Hepatocyte (in vitro differentiated cells): ENCODE measurements around the gene NCAPH2. TPM values are rescaled to one million over a fixed set of nuclear protein-coding genes. Genes with fewer than 3 reads are reported as not detected.

ENCODE experiments used
- DNase-seq: peaks from one replicate; pipeline ENCODE4 v3.0.0-alpha.2; 2016; ENCODE audit warnings: low spot score
- H2AFZ ChIP-seq: fragments of 200-600 bp; sonication (generic); 2 replicates; pipeline ENCODE4 v1.6.0; 2016; ENCODE audit warnings: antibody characterized with exemption, mild to moderate bottlenecking
- H3K27ac ChIP-seq: fragments of 200-600 bp; sonication (generic); 2 replicates; pipeline ENCODE4 v1.5.1; 2016; ENCODE audit warnings: mild to moderate bottlenecking
- H3K27me3 ChIP-seq: fragments of 200-600 bp; sonication (generic); 2 replicates; pipeline ENCODE4 v1.6.1; 2016
- H3K36me3 ChIP-seq: fragments of 200-600 bp; sonication (generic); replicated peaks from 2 replicates; pipeline ENCODE4 v1.5.1; 2016; ENCODE audit warnings: low read depth; ENCODE audit not compliant: insufficient read depth
- H3K4me1 ChIP-seq: fragments of 200-600 bp; sonication (generic); 2 replicates; pipeline ENCODE4 v1.5.1; 2016; ENCODE audit warnings: mild to moderate bottlenecking, moderate library complexity; ENCODE audit not compliant: insufficient read depth
- H3K4me2 ChIP-seq: fragments of 200-600 bp; sonication (generic); 2 replicates; pipeline ENCODE4 v1.6.0; 2016
- H3K4me3 ChIP-seq: fragments of 200-600 bp; sonication (generic); 2 replicates; pipeline ENCODE4 v1.5.1; 2016; ENCODE audit warnings: mild to moderate bottlenecking
- H3K79me2 ChIP-seq: fragments of 200-600 bp; sonication (generic); 2 replicates; pipeline ENCODE4 v1.6.0; 2017; ENCODE audit warnings: mild to moderate bottlenecking
- H3K9me2 ChIP-seq: fragments of 200-600 bp; sonication (generic); replicated peaks from 2 replicates; pipeline ENCODE4 v1.6.0; 2017; ENCODE audit warnings: mild to moderate bottlenecking; ENCODE audit not compliant: insufficient read depth
- H3K9me3 ChIP-seq: fragments of 200-600 bp; sonication (generic); 2 replicates; pipeline ENCODE4 v1.5.1; 2016; ENCODE audit warnings: low read depth, mild to moderate bottlenecking
- H4K20me1 ChIP-seq: fragments of 200-600 bp; sonication (generic); 2 replicates; pipeline ENCODE4 v1.6.0; 2016; ENCODE audit warnings: mild to moderate bottlenecking; ENCODE audit not compliant: insufficient read depth, poor library complexity, severe bottlenecking
- CTCF ChIP-seq: fragments of 200-600 bp; sonication (generic); IDR thresholded peaks from 2 replicates; pipeline ENCODE4 v1.5.1; 2016; ENCODE audit warnings: antibody characterized with exemption, mild to moderate bottlenecking; ENCODE audit not compliant: poor library complexity
- EZH2 ChIP-seq: fragments of 200-600 bp; sonication (generic); IDR thresholded peaks from 2 replicates; pipeline ENCODE4 v1.6.1; 2016; ENCODE audit warnings: antibody characterized with exemption, mild to moderate bottlenecking, borderline replicate concordance
- EZH2phosphoT487 ChIP-seq: fragments of 200-600 bp; sonication (generic); IDR thresholded peaks from one replicate; pipeline ENCODE4 v1.6.1; 2018; ENCODE audit warnings: antibody characterized with exemption, mild to moderate bottlenecking, low read depth, moderate library complexity; ENCODE audit not compliant: unreplicated experiment, severe bottlenecking
- WGBS: methylation state at CpG from one replicate; pipeline ENCODE4 v1.1.6; 2016; ENCODE audit warnings: low lambda C conversion rate; ENCODE audit errors: missing lambda C conversion rate; 5-methylcytosine and 5-hydroxymethylcytosine counted together
- polyA plus RNA-seq: library from polyadenylated mRNA; unstranded; fragments of >200 nt; fragmentation: Nextera tagmentation; extraction: Ambion mirVana; gene quantifications from 2 replicates; pipeline ENCODE4 v1.2.1, GENCODE V29; 2016
- total RNA-seq: library from RNA; depleted of rRNA; stranded (reverse); fragments of >200 nt; gene quantifications from 2 replicates; pipeline ENCODE4 v1.2.3, GENCODE V29; 2014

NCAPH2 gene
- total and polyA plus RNA-seq, 2 experiments from 2014 or later = 25.6 to 40.6 TPM

GRCh38 chr22:50483977-50484853 lies 23.8 kb upstream of the NCAPH2 start:
- H4K20me1 ChIP-seq = no peaks in the 10 kb centered on the region
- no peak overlapping the region for H3K4me3 ChIP-seq
- no peaks in the 10 kb centered on the region for H3K79me2 ChIP-seq
- H3K4me1 ChIP-seq = peaks cover 14% of the 10 kb centered on the region
- no peaks in the 10 kb centered on the region for H3K9me2 ChIP-seq
- peaks cover 26% of the 10 kb centered on the region for H3K27me3 ChIP-seq
- no peaks in the 10 kb centered on the region for H3K36me3 ChIP-seq
- TF ChIP-seq EZH2 (no peak), EZH2phosphoT487 (no peak), CTCF (no peak)
- H3K4me2 ChIP-seq = no peak overlapping the region
- no peak overlapping the region for H2AFZ ChIP-seq
- DNase-seq = peak; percentile 65
- peak overlapping the region; percentile 20 for H3K27ac ChIP-seq
- H3K9me3 ChIP-seq = no peaks in the 10 kb centered on the region
- 87% methylated on average over 26 of the region's 31 CpGs for WGBS

DNA sequence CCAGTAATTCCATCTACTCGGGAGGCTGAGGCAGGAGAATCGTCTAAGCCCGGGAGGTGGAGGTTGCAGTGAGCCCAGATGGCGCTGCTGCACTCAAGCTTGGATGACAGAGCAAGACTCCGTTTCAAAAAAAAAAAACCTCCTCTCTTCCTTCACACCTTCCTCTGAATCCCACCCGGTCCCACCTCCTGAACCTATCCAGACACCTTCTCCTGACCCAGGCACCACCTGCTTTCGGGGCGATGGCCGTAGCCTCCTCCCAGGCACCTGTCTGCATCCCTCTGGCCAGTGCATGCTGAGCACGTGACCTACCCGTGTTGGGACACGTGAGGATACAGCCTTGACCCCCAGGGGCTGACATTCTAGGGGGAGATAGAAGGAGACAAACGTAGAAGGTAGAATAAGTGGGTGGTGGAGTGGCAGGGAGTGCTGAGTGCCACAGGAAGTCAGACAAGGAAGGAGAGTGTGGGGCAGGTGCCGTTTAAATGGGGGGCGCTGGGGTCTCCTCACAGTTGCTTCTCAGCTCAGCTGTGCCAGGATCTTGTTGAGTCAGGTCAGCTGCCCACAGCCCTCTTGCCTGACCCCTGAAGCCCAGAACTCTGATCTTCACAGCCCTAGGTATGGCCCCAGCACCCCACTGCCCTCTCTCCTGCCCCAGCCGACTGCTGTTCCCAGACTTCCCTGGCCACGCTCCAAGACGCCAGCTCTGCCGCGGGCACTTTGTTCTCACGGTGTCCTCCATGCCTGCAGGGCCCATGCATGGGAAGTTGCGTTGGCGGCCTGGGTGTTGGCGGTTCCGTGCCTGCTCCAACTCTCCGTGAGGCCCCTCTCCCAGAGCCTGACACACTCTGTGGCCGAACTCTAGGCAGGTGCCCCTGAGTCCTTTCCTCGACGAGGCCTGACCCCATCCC lies 22.5 kb upstream of the NCAPH2 start:
- peaks cover 13% of the 10 kb centered on the region for H3K27me3 ChIP-seq
- no peaks in the 10 kb centered on the region for H3K36me3 ChIP-seq
- 78% methylated on average over 29 of the region's 29 CpGs for WGBS
- no peak overlapping the region for H3K4me3 ChIP-seq
- no peak overlapping the region for H2AFZ ChIP-seq
- no peak for DNase-seq
- no peaks in the 10 kb centered on the region for H3K9me3 ChIP-seq
- no peak for TF ChIP-seq EZH2
- TF ChIP-seq EZH2phosphoT487 = no peak
- TF ChIP-seq CTCF = no peak
- H3K4me1 ChIP-seq = peaks cover 14% of the 10 kb centered on the region
- no peaks in the 10 kb centered on the region for H4K20me1 ChIP-seq
- H3K4me2 ChIP-seq = no peak overlapping the region
- no peak overlapping the region for H3K27ac ChIP-seq
- no peaks in the 10 kb centered on the region for H3K9me2 ChIP-seq
- H3K79me2 ChIP-seq = no peaks in the 10 kb centered on the region

- no peaks in the 10 kb centered on the region for H4K20me1 ChIP-seq
- H3K27ac ChIP-seq = no peak within 1 kb of the TSS
- peaks cover 5% of the 10 kb centered on the region for H3K27me3 ChIP-seq
- peaks cover 13% of the 10 kb centered on the region for H3K4me1 ChIP-seq
- no peaks in the 10 kb centered on the region for H3K36me3 ChIP-seq
- H2AFZ ChIP-seq = no peak within 1 kb of the TSS
- H3K9me2 ChIP-seq = no peaks in the 10 kb centered on the region
- H3K4me2 ChIP-seq = no peak within 1 kb of the TSS
- TF ChIP-seq EZH2phosphoT487 (no peak), CTCF (no peak), EZH2 (no peak)
- 77% methylated on average over 19 of the region's 23 CpGs for WGBS
- H3K9me3 ChIP-seq = no peaks in the 10 kb centered on the region
- no peak within 1 kb of the TSS for H3K4me3 ChIP-seq
- no peaks in the 10 kb centered on the region for H3K79me2 ChIP-seq
- DNase-seq = no peak
Observed at GRCh38 chr22:50486561-50487289, 21.3 kb upstream of the NCAPH2 start, which contains the start of gene MIOX. TSS of gene MIOX (plus strand) at chr22:50486859. CDS start at chr22:50486898, 39 bp downstream.
